GM23248 (cell line): ENCODE measurements around the gene ZNF334. TPM values are rescaled to one million over a fixed set of nuclear protein-coding genes. Genes with fewer than 3 reads are reported as not detected.

Source experiments
- DNase-seq: peaks from one replicate; pipeline ENCODE4 v3.0.0-alpha.2; 2015
- H2AFZ ChIP-seq: fragments of 200-600 bp; sonication (generic); 2 replicates; pipeline ENCODE4 v1.6.1; 2016; ENCODE audit warnings: antibody characterized with exemption
- H3F3A ChIP-seq: fragments of 200-600 bp; sonication (generic); 2 replicates; pipeline ENCODE4 v1.6.1; 2016; ENCODE audit warnings: mild to moderate bottlenecking, antibody characterized with exemption, mixed run types; ENCODE audit not compliant: insufficient read depth
- H3K27ac ChIP-seq: fragments of 200-600 bp; sonication (generic); 2 replicates; pipeline ENCODE4 v1.5.1; 2016; ENCODE audit warnings: mild to moderate bottlenecking
- H3K27me3 ChIP-seq: fragments of 200-600 bp; sonication (generic); replicated peaks from 2 replicates; pipeline ENCODE4 v1.6.1; 2016; ENCODE audit warnings: mild to moderate bottlenecking; ENCODE audit not compliant: insufficient read depth
- H3K36me3 ChIP-seq: fragments of 200-600 bp; sonication (generic); 2 replicates; pipeline ENCODE4 v1.6.1; 2016; ENCODE audit warnings: low read depth, mild to moderate bottlenecking
- H3K4me1 ChIP-seq: fragments of 200-600 bp; sonication (generic); 2 replicates; pipeline ENCODE4 v1.6.1; 2016; ENCODE audit warnings: mild to moderate bottlenecking; ENCODE audit not compliant: insufficient read depth
- H3K4me2 ChIP-seq: fragments of 200-600 bp; sonication (generic); one replicate; pipeline ENCODE4 v1.6.1; 2016; ENCODE audit warnings: mild to moderate bottlenecking; ENCODE audit not compliant: unreplicated experiment
- H3K4me3 ChIP-seq: fragments of 200-600 bp; sonication (generic); 2 replicates; pipeline ENCODE4 v1.5.1; 2016; ENCODE audit warnings: mild to moderate bottlenecking
- H3K79me2 ChIP-seq: fragments of 200-600 bp; sonication (generic); 2 replicates; pipeline ENCODE4 v1.6.1; 2016; ENCODE audit warnings: mild to moderate bottlenecking; ENCODE audit not compliant: insufficient read depth
- H3K9ac ChIP-seq: fragments of 200-600 bp; sonication (generic); 2 replicates; pipeline ENCODE4 v1.6.1; 2016; ENCODE audit warnings: mild to moderate bottlenecking
- H3K9me2 ChIP-seq: fragments of 200-600 bp; sonication (generic); 2 replicates; pipeline ENCODE4 v1.6.1; 2016; ENCODE audit warnings: mixed run types, mild to moderate bottlenecking, moderate library complexity; ENCODE audit not compliant: insufficient read depth
- H3K9me3 ChIP-seq: fragments of 200-600 bp; sonication (generic); one replicate; pipeline ENCODE4 v1.6.1; 2017; ENCODE audit warnings: low read depth
- H4K20me1 ChIP-seq: fragments of 200-600 bp; sonication (generic); 2 replicates; pipeline ENCODE4 v1.6.0; 2016; ENCODE audit not compliant: insufficient read depth
- EZH2 ChIP-seq: fragments of 200-600 bp; sonication (generic); IDR thresholded peaks from 2 replicates; pipeline ENCODE4 v1.6.1; 2018; ENCODE audit warnings: antibody characterized with exemption, mild to moderate bottlenecking; ENCODE audit not compliant: insufficient read depth, poor library complexity, severe bottlenecking
- EZH2phosphoT487 ChIP-seq: fragments of 200-600 bp; sonication (generic); IDR thresholded peaks from 2 replicates; pipeline ENCODE4 v1.6.1; 2018; ENCODE audit warnings: antibody characterized with exemption, moderate library complexity, mild to moderate bottlenecking, low read depth; ENCODE audit not compliant: insufficient read depth
- WGBS, 2 experiments: methylation state at CpG; one replicate each; pipeline ENCODE4 v1.1.6; 2015 to 2017; ENCODE audit warnings: low lambda C conversion rate in 2 of 2, low coverage in 1 of 2; ENCODE audit errors: missing lambda C conversion rate in 2 of 2; 5-methylcytosine and 5-hydroxymethylcytosine counted together
- in situ Hi-C: fragments of 300-500 bp; cut with MboI; formaldehyde crosslinking; loops from 2 replicates; pipeline ENCODE4 v1.15.0; 2020
- polyA plus RNA-seq: library from polyadenylated mRNA; unstranded; fragments of >200 nt; fragmentation: Nextera tagmentation; extraction: Ambion mirVana; gene quantifications from 2 replicates; pipeline ENCODE4 v1.2.1, GENCODE V29; 2016
- total RNA-seq: library from RNA; depleted of rRNA; stranded (reverse); fragments of >200 nt; shearing (Covaris generic); gene quantifications from 2 replicates; pipeline ENCODE4 v1.2.3, GENCODE V29; 2014

Gene ZNF334
- total and polyA plus RNA-seq, 2 experiments from 2014 or later = 1.1 to 1.4 TPM

DNA sequence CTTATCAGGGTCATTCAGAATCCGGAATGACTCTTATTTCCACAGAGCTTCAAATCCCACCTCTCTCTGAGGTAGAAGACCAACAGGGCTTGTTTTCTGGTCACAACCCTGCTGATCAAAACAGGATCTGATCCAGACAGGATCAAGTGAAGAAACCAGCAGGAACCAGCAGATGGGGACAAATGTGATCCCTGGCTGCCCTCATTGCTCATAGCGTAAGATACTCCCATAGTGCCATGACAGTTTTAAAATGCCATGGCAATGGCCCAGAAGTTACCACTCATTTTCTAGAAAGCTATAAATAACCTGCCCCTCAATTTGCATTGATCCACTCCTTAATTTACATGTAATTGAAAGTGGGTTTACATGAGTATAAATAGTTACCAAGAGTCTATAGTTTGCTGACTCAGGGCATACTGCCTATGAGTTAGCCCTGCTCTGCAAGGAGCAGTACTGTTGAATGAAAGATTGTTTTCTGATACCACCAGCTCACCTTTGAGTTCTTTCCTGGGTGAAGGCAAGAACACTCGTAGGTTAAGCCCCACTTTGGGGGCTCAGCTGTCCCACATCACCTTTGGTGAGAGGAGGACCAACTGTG, 6.2 kb upstream of the ZNF334 start:
- WGBS, 2 experiments = 9 to 13% methylated on average over 3 of the region's 3 CpGs
- DNase-seq = no peak

DNA sequence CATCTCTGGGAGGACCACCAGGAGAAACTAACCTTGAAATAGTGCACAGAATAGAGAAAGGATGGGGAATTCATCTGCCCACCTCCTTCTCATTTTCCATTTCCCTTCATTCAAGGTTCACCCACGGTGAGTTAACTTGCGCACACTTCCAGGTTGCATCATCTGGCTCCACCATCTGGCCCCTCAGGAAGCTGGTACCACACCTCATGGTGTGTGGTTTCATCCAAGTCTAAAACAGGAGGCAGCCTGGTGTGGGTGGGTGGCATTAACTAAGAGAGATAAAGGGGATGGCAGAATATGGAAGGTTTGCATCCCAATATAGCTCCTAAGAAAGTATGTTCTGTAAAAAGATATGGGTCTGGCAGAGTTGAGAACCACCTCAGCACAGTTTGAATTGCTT, 3.8 kb downstream of the ZNF334 start:
- Histone ChIP-seq H3K4me3 (no peak overlapping the region), H3K9ac (no peak overlapping the region), H2AFZ (no peak overlapping the region), H3K79me2 (no peaks in the 10 kb centered on the region), H3K36me3 (no peaks in the 10 kb centered on the region), H3K9me2 (no peaks in the 10 kb centered on the region), H3K27me3 (no peaks in the 10 kb centered on the region), H3K4me1 (no peaks in the 10 kb centered on the region), H3F3A (no peaks in the 10 kb centered on the region), H3K9me3 (no peaks in the 10 kb centered on the region), H3K27ac (no peak overlapping the region), H3K4me2 (no peak overlapping the region), H4K20me1 (no peaks in the 10 kb centered on the region)
- DNase-seq = no peak
- in situ Hi-C loops = no loop called here
- TF ChIP-seq EZH2 (no peak), EZH2phosphoT487 (no peak)
- WGBS, 2 experiments = 83 to 92% methylated on average over 2 of the region's 2 CpGs

More for the DNA sequence above, 6.2 kb upstream of the ZNF334 start:
- Histone ChIP-seq H3K27ac (no peak overlapping the region), H3K4me1 (no peaks in the 10 kb centered on the region), H4K20me1 (no peaks in the 10 kb centered on the region), H3K9me3 (no peaks in the 10 kb centered on the region), H3K4me3 (no peak overlapping the region), H3K79me2 (no peaks in the 10 kb centered on the region), H3K4me2 (no peak overlapping the region), H3F3A (no peaks in the 10 kb centered on the region), H3K9me2 (no peaks in the 10 kb centered on the region), H3K27me3 (no peaks in the 10 kb centered on the region; the same call in 1 of the 2 replicates), H3K36me3 (no peaks in the 10 kb centered on the region), H3K9ac (no peak overlapping the region), H2AFZ (no peak overlapping the region)
- in situ Hi-C loops = no loop called here
- TF ChIP-seq EZH2phosphoT487 (no peak), EZH2 (no peak)

DNA sequence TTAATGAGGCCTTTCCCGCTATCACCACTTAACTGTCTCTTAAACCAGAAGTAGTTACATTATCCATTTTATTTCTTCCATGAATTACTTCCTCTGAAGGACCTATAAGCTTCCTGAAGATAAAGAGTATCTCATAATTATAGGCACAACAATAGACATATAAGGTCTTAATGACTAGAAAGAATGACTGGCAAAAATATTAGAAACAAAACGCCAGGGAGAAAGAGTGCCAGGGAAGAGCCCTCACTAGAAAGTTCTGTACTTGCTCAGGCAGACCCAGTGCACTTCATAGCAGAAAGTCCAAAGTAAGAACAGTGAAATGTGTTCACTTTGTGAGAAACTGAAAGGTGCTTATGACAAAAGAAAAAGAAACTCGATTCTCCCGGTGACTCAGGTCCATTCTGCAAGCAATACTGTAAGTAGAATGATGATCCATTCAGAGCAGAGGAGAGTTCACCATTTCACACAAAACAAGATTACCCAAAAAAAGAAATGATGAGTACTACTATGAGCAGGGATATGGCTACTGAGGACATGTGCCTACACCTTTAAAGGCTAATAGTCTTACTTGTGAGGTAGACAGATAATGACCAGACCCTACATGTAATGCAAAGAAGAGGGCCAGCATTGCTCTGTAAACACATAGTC, 5.5 kb downstream of the ZNF334 start:
- no peak overlapping the region for H3K9ac ChIP-seq
- H3K36me3 ChIP-seq = no peaks in the 10 kb centered on the region
- no peaks in the 10 kb centered on the region for H3F3A ChIP-seq
- no peak for DNase-seq
- in situ Hi-C loops = no loop called here
- no peak overlapping the region for H3K27ac ChIP-seq
- no peaks in the 10 kb centered on the region for H3K79me2 ChIP-seq
- no peaks in the 10 kb centered on the region for H4K20me1 ChIP-seq
- H3K4me2 ChIP-seq = no peak overlapping the region
- TF ChIP-seq EZH2phosphoT487 = no peak
- no peak for TF ChIP-seq EZH2
- no peak overlapping the region for H3K4me3 ChIP-seq
- no peak overlapping the region for H2AFZ ChIP-seq
- no peaks in the 10 kb centered on the region for H3K9me2 ChIP-seq
- H3K9me3 ChIP-seq = no peaks in the 10 kb centered on the region
- H3K27me3 ChIP-seq = no peaks in the 10 kb centered on the region
- 71 to 79% methylated on average over 4 of the region's 4 CpGs for WGBS, 2 experiments
- H3K4me1 ChIP-seq = no peaks in the 10 kb centered on the region

DNA sequence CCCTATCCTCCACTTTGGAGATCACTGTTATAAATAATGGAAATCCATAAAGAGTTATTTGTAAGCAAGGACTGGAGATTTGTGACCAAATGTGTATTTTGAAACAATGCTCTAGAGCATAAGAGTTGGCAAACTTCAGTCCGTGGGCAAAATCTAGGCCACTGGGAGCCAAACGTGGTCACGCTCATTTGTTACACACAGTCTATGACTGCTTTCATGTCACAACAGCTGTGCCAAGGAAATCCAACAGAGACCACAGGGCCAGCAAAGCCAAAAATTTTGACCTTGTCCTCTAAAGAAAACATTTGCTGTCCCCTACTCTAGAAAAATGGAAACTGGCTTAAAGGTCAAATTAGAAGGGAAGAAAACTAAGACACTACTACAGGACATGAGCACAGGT, 7.9 kb downstream of the ZNF334 start:
- H3K27ac ChIP-seq = no peak overlapping the region
- no peaks in the 10 kb centered on the region for H3K9me3 ChIP-seq
- H3K4me1 ChIP-seq = no peaks in the 10 kb centered on the region
- H3K4me3 ChIP-seq = no peak overlapping the region
- no peaks in the 10 kb centered on the region for H3F3A ChIP-seq
- H3K36me3 ChIP-seq = no peaks in the 10 kb centered on the region
- no peak for DNase-seq
- no peak overlapping the region for H2AFZ ChIP-seq
- H3K4me2 ChIP-seq = no peak overlapping the region
- no peaks in the 10 kb centered on the region for H3K27me3 ChIP-seq
- no peak overlapping the region for H3K9ac ChIP-seq
- 60 to 77% methylated on average over 3 of the region's 3 CpGs for WGBS, 2 experiments
- no peaks in the 10 kb centered on the region for H4K20me1 ChIP-seq
- TF ChIP-seq EZH2 (no peak), EZH2phosphoT487 (no peak)
- H3K79me2 ChIP-seq = no peaks in the 10 kb centered on the region
- no peaks in the 10 kb centered on the region for H3K9me2 ChIP-seq
- in situ Hi-C loops = no loop called here
